CD14-positive monocyte (primary cell): Measurements from ENCODE around the gene CLEC4A. TPM values are rescaled to one million over a fixed set of nuclear protein-coding genes. Genes with fewer than 3 reads are reported as not detected.
"Not testable (repeated sequence)": the region's sequence is repeated elsewhere in the genome, so short reads cannot be mapped to it uniquely, and the experiment has no call there.

Experiments used
- DNase-seq, 3 donors: peaks; one replicate each; pipeline ENCODE4 v3.0.0-alpha.2; 2011 to 2022
- H2AFZ ChIP-seq: 2 replicates; pipeline ENCODE4 v1.6.0; 2012; ENCODE audit warnings: mild to moderate bottlenecking, low read depth, low read length, inconsistent platforms; ENCODE audit not compliant: insufficient read depth, poor library complexity, severe bottlenecking
- H3K27ac ChIP-seq, 2 donors: 1 replicate in 1 of 2; 2 replicates in 1 of 2; pipeline ENCODE4 v1.5.1; 2012 to 2013; ENCODE audit warnings: low read length in 2 of 2, control low read depth in 1 of 2, inconsistent platforms in 1 of 2, low read depth in 1 of 2, mild to moderate bottlenecking in 1 of 2
- H3K27me3 ChIP-seq, 2 donors: one replicate each; pipeline versions ENCODE4 v1.6.0 to v1.6.1; 2011 to 2013; ENCODE audit warnings: low read length in 2 of 2; ENCODE audit not compliant: control insufficient read depth in 2 of 2, insufficient read depth in 2 of 2
- H3K36me3 ChIP-seq, 2 donors: replicated peaks in 1 of 2; 1 replicate in 1 of 2; 2 replicates in 1 of 2; pipeline versions ENCODE4 v1.5.1 to v1.6.1; 2012 to 2013; ENCODE audit warnings: low read length in 2 of 2, control low read depth in 1 of 2, inconsistent platforms in 1 of 2, mild to moderate bottlenecking in 1 of 2; ENCODE audit not compliant: insufficient read depth in 2 of 2, control insufficient read depth in 1 of 2
- H3K4me1 ChIP-seq, 2 donors: 1 replicate in 1 of 2; 2 replicates in 1 of 2; pipeline versions ENCODE4 v1.5.1 to v1.6.1; 2012 to 2013; ENCODE audit warnings: low read length in 2 of 2, control low read depth in 1 of 2, inconsistent platforms in 1 of 2, mild to moderate bottlenecking in 1 of 2, moderate library complexity in 1 of 2; ENCODE audit not compliant: insufficient read depth in 2 of 2, control insufficient read depth in 1 of 2
- H3K4me2 ChIP-seq: replicated peaks from 2 replicates; pipeline ENCODE3; 2012; ENCODE audit warnings: low read length, moderate library complexity, mild to moderate bottlenecking; ENCODE audit not compliant: poor library complexity, severe bottlenecking; ENCODE audit errors: extremely low read depth
- H3K4me3 ChIP-seq, 3 experiments: fragments of 200-600 bp in 1 of 3; sonication (generic) in 1 of 3; replicated peaks in 1 of 3; 1 replicate in 2 of 3; 2 replicates in 1 of 3; pipeline ENCODE4 v1.5.1; 2011 to 2013; ENCODE audit warnings: low read length in 3 of 3, mild to moderate bottlenecking in 3 of 3, control low read depth in 2 of 3, low read depth in 2 of 3, inconsistent platforms in 1 of 3, moderate library complexity in 1 of 3
- H3K79me2 ChIP-seq: 2 replicates; pipeline ENCODE4 v1.6.0; 2012; ENCODE audit warnings: mild to moderate bottlenecking, control low read depth, inconsistent platforms, low read length, moderate library complexity; ENCODE audit not compliant: insufficient read depth
- H3K9ac ChIP-seq: 2 replicates; pipeline ENCODE4 v1.6.0; 2017; ENCODE audit warnings: low read length, mild to moderate bottlenecking; ENCODE audit not compliant: insufficient read depth, poor library complexity, severe bottlenecking
- H3K9me3 ChIP-seq, 2 donors: replicated peaks in 1 of 2; 1 replicate in 1 of 2; 2 replicates in 1 of 2; pipeline versions ENCODE4 v1.5.1 to v1.6.1; 2012 to 2013; ENCODE audit warnings: low read length in 2 of 2, control low read depth in 1 of 2; ENCODE audit not compliant: control insufficient read depth in 1 of 2, insufficient read depth in 1 of 2
- H4K20me1 ChIP-seq: 2 replicates; pipeline ENCODE4 v1.6.0; 2012; ENCODE audit warnings: mild to moderate bottlenecking, low read length, control low read depth, moderate library complexity; ENCODE audit not compliant: insufficient read depth
- H3K27ac Mint-ChIP-seq, 7 donors: one replicate each; pipeline ENCODE4 v1.8.0; 2020; ENCODE audit warnings: mild to moderate bottlenecking in 7 of 7, mixed read lengths in 7 of 7, moderate library complexity in 6 of 7, inconsistent platforms in 2 of 7
- H3K27me3 Mint-ChIP-seq, 3 donors: one replicate each; pipeline ENCODE4 v1.8.0; 2021 to 2022; ENCODE audit warnings: low read depth in 3 of 3, mild to moderate bottlenecking in 3 of 3, mixed read lengths in 3 of 3, moderate library complexity in 3 of 3, inconsistent platforms in 1 of 3
- H3K36me3 Mint-ChIP-seq, 2 donors: one replicate each; pipeline ENCODE4 v1.8.0; 2020; ENCODE audit warnings: mixed read lengths in 2 of 2, inconsistent platforms in 1 of 2, mild to moderate bottlenecking in 1 of 2
- H3K4me1 Mint-ChIP-seq: one replicate; pipeline ENCODE4 v1.8.0; 2020; ENCODE audit warnings: mild to moderate bottlenecking, mixed read lengths
- H3K4me3 Mint-ChIP-seq, 2 donors: one replicate each; pipeline ENCODE4 v1.8.0; 2020; ENCODE audit warnings: mild to moderate bottlenecking in 2 of 2, mixed read lengths in 2 of 2, moderate library complexity in 1 of 2
- H3K9me3 Mint-ChIP-seq, 7 donors: one replicate each; pipeline ENCODE4 v1.8.0; 2020 to 2022; ENCODE audit warnings: mixed read lengths in 7 of 7, mild to moderate bottlenecking in 6 of 7, moderate library complexity in 6 of 7, inconsistent platforms in 2 of 7
- CTCF ChIP-seq: fragments of 200-600 bp; IDR thresholded peaks from one replicate; pipeline ENCODE4 v1.8.0; 2022; ENCODE audit warnings: antibody characterized with exemption, mild to moderate bottlenecking
- WGBS: methylation state at CpG from one replicate; pipeline ENCODE4 v1.1.5; 2013; ENCODE audit warnings: missing lambda C conversion rate; ENCODE audit not compliant: insufficient coverage; 5-methylcytosine and 5-hydroxymethylcytosine counted together
- intact Hi-C, 2 donors: fragments of 100-400 bp; cut with micrococcal nuclease; formaldehyde crosslinking; loops; one replicate each; pipeline versions ENCODE4 v1.15.0 to v1.15.1; 2023
- polyA plus RNA-seq, 3 donors: library from polyadenylated mRNA; depleted of rRNA in 1 of 3; unstranded in 2 of 3; stranded (reverse) in 1 of 3; fragments of 300-500 nt in 2 of 3; fragments of >200 nt in 1 of 3; fragmentation: Illumina TruSeq in 2 of 3; gene quantifications; 1 replicate in 2 of 3; 2 replicates in 1 of 3; pipeline ENCODE4 v1.2.3, GENCODE V29; 2012 to 2021

CLEC4A gene
- polyA plus RNA-seq, 3 donors: 122 to 365 (median 297) TPM

- no peak for TF ChIP-seq CTCF
- Mint-ChIP-seq H3K4me1 (peaks cover 44% of the 10 kb centered on the region), H3K4me3 (no peak overlapping the region)
Measured at GRCh38 chr12:8087666-8088065, 35.8 kb upstream of the CLEC4A start.

GRCh38 chr12:8088574-8088973 is 34.8 kb upstream of the CLEC4A start:
- Histone ChIP-seq H3K79me2 (peaks cover 82% of the 10 kb centered on the region), H3K4me3 (no peak overlapping the region)

More at GRCh38 chr12:8087666-8088065, 35.8 kb upstream of the CLEC4A start:
- Histone ChIP-seq H3K9ac (no peak overlapping the region), H3K27me3 (no peaks in the 10 kb centered on the region), H2AFZ (no peak overlapping the region), H3K4me1 (peaks cover 21 to 38% of the 10 kb centered on the region in 2 donors), H3K9me3 (no peaks in the 10 kb centered on the region), H3K27ac (peak overlapping the region in 1 of 2 donors; percentile 57), H3K4me2 (peak overlapping the region; percentile 0), H3K36me3 (peaks cover 35 to 72% of the 10 kb centered on the region in 2 donors), H4K20me1 (peaks cover 54% of the 10 kb centered on the region), H3K4me3 (no peak overlapping the region), H3K79me2 (peaks cover 86% of the 10 kb centered on the region)
- no peak for DNase-seq
- no CpG with 5 or more reads among the region's 2 CpGs for WGBS
- no peaks in the 10 kb centered on the region for H3K27me3 Mint-ChIP-seq
- peak overlapping the region in 4 of 7 donors; percentile 30 to 90 (median 52) for H3K27ac Mint-ChIP-seq
- H3K9me3 Mint-ChIP-seq: no peaks in the 10 kb centered on the region
- intact Hi-C loops: no loop called here
- H3K36me3 Mint-ChIP-seq: peaks cover 55 to 57% of the 10 kb centered on the region in 2 donors

GRCh38 chr12:8089277-8089676 is 34.1 kb upstream of the CLEC4A start:
- H3K4me3 ChIP-seq, H3K9me3 Mint-ChIP-seq, H3K4me3 Mint-ChIP-seq, intact Hi-C loops, H3K27me3 Mint-ChIP-seq, H3K4me2 ChIP-seq, H3K9me3 ChIP-seq, DNase-seq, H3K27me3 ChIP-seq, H3K9ac ChIP-seq, H2AFZ ChIP-seq, H3K27ac ChIP-seq: not testable (repeated sequence)
- peaks cover 63 to 68% of the 10 kb centered on the region in 2 donors for H3K36me3 Mint-ChIP-seq
- Histone ChIP-seq H4K20me1 (peaks cover 56% of the 10 kb centered on the region), H3K36me3 (peaks cover 51 to 83% of the 10 kb centered on the region in 2 donors), H3K4me1 (peaks cover 5 to 22% of the 10 kb centered on the region in 2 donors), H3K79me2 (peaks cover 82% of the 10 kb centered on the region)
- WGBS: 100% methylated on average over 6 of the region's 11 CpGs
- peak overlapping the region in 1 of 7 donors; percentile 33 for H3K27ac Mint-ChIP-seq
- peaks cover 28% of the 10 kb centered on the region for H3K4me1 Mint-ChIP-seq

More at GRCh38 chr12:8088574-8088973, 34.8 kb upstream of the CLEC4A start:
- Histone ChIP-seq H3K36me3 (peaks cover 44 to 81% of the 10 kb centered on the region in 2 donors), H3K4me1 (peaks cover 12 to 29% of the 10 kb centered on the region in 2 donors), H3K9ac (no peak overlapping the region), H2AFZ (no peak overlapping the region), H4K20me1 (peaks cover 56% of the 10 kb centered on the region), H3K9me3 (no peaks in the 10 kb centered on the region), H3K27me3 (no peaks in the 10 kb centered on the region), H3K27ac (peak overlapping the region in 1 of 2 donors; percentile 57), H3K4me2 (no peak overlapping the region)
- H3K27me3 Mint-ChIP-seq: no peaks in the 10 kb centered on the region
- no peak for TF ChIP-seq CTCF
- DNase-seq: no peak
- H3K27ac Mint-ChIP-seq: peak overlapping the region in 5 of 7 donors; percentile 55 to 90 (median 69)
- H3K9me3 Mint-ChIP-seq: no peaks in the 10 kb centered on the region
- intact Hi-C loops: no loop called here
- H3K4me3 Mint-ChIP-seq: no peak overlapping the region
- peaks cover 35% of the 10 kb centered on the region for H3K4me1 Mint-ChIP-seq
- H3K36me3 Mint-ChIP-seq: peaks cover 61 to 66% of the 10 kb centered on the region in 2 donors
- WGBS: 14% methylated on average over 3 of the region's 3 CpGs
